Natural killer cell (primary cell): ENCODE measurements around the gene SMAD3. TPM values are rescaled to one million over a fixed set of nuclear protein-coding genes. Genes with fewer than 3 reads are reported as not detected.
A peak's percentile ranks its signal among the peaks of the same experiment; 100 is the strongest.

Experiments
- ATAC-seq, 3 donors: fragments of 150-1000 bp in 2 of 3; fragments of 200-7000 bp in 1 of 3; cut with Tn5 transposase; 1 replicate in 1 of 3; 2 replicates in 2 of 3; pipeline ENCODE4 v1.10.0; 2021; ENCODE audit warnings: mild to moderate bottlenecking in 2 of 3, moderate library complexity in 2 of 3
- DNase-seq, 2 donors: peaks; one replicate each; pipeline versions ENCODE4 v3.0.0 to v3.0.0-alpha.2; 2013 to 2021; ENCODE audit warnings: mixed read lengths in 1 of 2
- H3K27ac ChIP-seq: one replicate; pipeline ENCODE4 v1.5.1; 2013; ENCODE audit warnings: mild to moderate bottlenecking, low read length
- H3K27me3 ChIP-seq: one replicate; pipeline ENCODE4 v1.6.1; 2013; ENCODE audit warnings: low read length; ENCODE audit not compliant: control insufficient read depth, insufficient read depth
- H3K36me3 ChIP-seq: one replicate; pipeline ENCODE4 v1.6.1; 2013; ENCODE audit warnings: low read length; ENCODE audit not compliant: control insufficient read depth, insufficient read depth
- H3K4me1 ChIP-seq: one replicate; pipeline ENCODE4 v1.6.1; 2013; ENCODE audit warnings: low read length; ENCODE audit not compliant: control insufficient read depth, insufficient read depth
- H3K4me3 ChIP-seq: one replicate; pipeline ENCODE4 v1.5.1; 2013; ENCODE audit warnings: low read length
- H3K9me3 ChIP-seq: one replicate; pipeline ENCODE4 v1.6.1; 2013; ENCODE audit warnings: low read length; ENCODE audit not compliant: control insufficient read depth, insufficient read depth
- H3K27ac Mint-ChIP-seq, 2 donors: one replicate each; pipeline ENCODE4 v1.8.0; 2022; ENCODE audit warnings: mild to moderate bottlenecking in 2 of 2, mixed read lengths in 2 of 2, moderate library complexity in 1 of 2
- H3K27me3 Mint-ChIP-seq, 2 donors: one replicate each; pipeline ENCODE4 v1.8.0; 2022; ENCODE audit warnings: low read depth in 2 of 2, mixed read lengths in 2 of 2
- H3K36me3 Mint-ChIP-seq: one replicate; pipeline ENCODE4 v1.8.0; 2022; ENCODE audit warnings: mixed read lengths
- H3K4me1 Mint-ChIP-seq, 2 donors: one replicate each; pipeline ENCODE4 v1.8.0; 2022; ENCODE audit warnings: mixed read lengths in 2 of 2
- H3K4me3 Mint-ChIP-seq: one replicate; pipeline ENCODE4 v1.8.0; 2022; ENCODE audit warnings: mild to moderate bottlenecking, moderate library complexity, mixed read lengths
- H3K9me3 Mint-ChIP-seq, 2 donors: one replicate each; pipeline ENCODE4 v1.8.0; 2022; ENCODE audit warnings: mixed read lengths in 2 of 2
- WGBS: methylation state at CpG from one replicate; pipeline ENCODE4 v1.1.7; 2013; ENCODE audit warnings: missing lambda C conversion rate; ENCODE audit not compliant: insufficient coverage; 5-methylcytosine and 5-hydroxymethylcytosine counted together
- intact Hi-C: fragments of 100-400 bp; cut with micrococcal nuclease; formaldehyde crosslinking; loops from one replicate; pipeline ENCODE4 v1.14.2; 2022
- total RNA-seq, 4 donors: library from RNA; stranded (reverse); fragments of 120-200 nt in 1 of 4; gene quantifications; one replicate each; pipeline versions ENCODE4 v1.2.3 to v1.2.4, GENCODE V29; 2013 to 2022
- TF ChIP-seq, protein P1 (sequence below): fragments of 200-600 bp; IDR thresholded peaks from one replicate; pipeline ENCODE4 v1.8.0; 2022; ENCODE audit warnings: antibody characterized with exemption

SMAD3 gene
- total RNA-seq, 3 donors from 2014 or later (not counting 1 experiment from before 2014, with no cell fraction given) = 47.1 to 72.6 (median 63.0) TPM

DNA sequence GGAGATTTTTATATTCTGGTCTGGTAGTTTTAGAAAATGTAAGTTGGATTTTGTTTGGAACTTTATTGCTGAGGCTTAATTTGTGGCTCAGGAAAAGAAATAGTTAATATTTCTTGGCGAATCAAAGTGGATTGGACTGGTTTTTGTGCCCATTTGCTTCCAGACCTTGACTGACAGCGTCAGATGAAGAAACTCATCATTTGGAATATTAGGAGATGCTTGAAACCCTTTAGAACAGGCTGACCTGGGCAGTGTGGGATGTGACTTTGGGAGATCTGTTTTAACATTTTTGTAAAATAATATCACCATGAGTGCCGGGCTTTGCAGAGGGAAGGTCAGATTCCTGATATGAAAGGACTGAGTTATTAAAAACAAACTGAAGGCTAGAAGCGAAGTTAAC is 106.1 kb downstream of the SMAD3 start:
- H3K4me1 Mint-ChIP-seq = peaks cover 34 to 48% of the 10 kb centered on the region in 2 donors

DNA sequence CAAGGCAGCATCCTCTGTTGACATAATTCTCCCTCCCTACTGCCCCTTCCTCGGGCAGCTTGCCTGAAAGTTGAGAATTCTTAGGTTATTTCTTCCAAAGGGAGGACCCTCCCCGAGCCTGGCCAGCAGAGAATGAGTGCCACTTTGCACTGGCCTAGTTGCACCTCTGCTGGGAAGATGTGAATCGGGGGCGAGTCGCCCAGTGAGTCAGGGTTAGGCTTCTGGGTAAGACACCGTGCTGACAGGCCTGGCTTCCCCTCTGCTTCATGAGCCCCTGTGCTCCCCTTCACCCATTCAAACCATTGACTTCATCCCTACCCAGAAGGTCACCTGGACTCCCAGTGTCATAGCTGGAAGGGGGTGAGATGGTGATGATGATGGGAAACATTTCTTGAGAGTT is 106.8 kb downstream of the SMAD3 start:
- H3K27me3 ChIP-seq = no peaks in the 10 kb centered on the region
- no peak overlapping the region for H3K27ac ChIP-seq
- intact Hi-C loops = no loop called here
- no peaks in the 10 kb centered on the region for H3K27me3 Mint-ChIP-seq
- TF ChIP-seq, protein P1, sequence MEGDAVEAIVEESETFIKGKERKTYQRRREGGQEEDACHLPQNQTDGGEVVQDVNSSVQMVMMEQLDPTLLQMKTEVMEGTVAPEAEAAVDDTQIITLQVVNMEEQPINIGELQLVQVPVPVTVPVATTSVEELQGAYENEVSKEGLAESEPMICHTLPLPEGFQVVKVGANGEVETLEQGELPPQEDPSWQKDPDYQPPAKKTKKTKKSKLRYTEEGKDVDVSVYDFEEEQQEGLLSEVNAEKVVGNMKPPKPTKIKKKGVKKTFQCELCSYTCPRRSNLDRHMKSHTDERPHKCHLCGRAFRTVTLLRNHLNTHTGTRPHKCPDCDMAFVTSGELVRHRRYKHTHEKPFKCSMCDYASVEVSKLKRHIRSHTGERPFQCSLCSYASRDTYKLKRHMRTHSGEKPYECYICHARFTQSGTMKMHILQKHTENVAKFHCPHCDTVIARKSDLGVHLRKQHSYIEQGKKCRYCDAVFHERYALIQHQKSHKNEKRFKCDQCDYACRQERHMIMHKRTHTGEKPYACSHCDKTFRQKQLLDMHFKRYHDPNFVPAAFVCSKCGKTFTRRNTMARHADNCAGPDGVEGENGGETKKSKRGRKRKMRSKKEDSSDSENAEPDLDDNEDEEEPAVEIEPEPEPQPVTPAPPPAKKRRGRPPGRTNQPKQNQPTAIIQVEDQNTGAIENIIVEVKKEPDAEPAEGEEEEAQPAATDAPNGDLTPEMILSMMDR = no peak
- H3K36me3 Mint-ChIP-seq = peaks cover 16% of the 10 kb centered on the region
- peaks cover 34 to 46% of the 10 kb centered on the region in 2 donors for H3K4me1 Mint-ChIP-seq
- no peak overlapping the region for H3K4me3 ChIP-seq
- ATAC-seq (no peak), DNase-seq (no peak)
- H3K9me3 ChIP-seq = no peaks in the 10 kb centered on the region
- H3K27ac Mint-ChIP-seq = no peak overlapping the region
- H3K4me1 ChIP-seq = peaks cover 21% of the 10 kb centered on the region
- H3K9me3 Mint-ChIP-seq = no peaks in the 10 kb centered on the region
- H3K36me3 ChIP-seq = peaks cover 32% of the 10 kb centered on the region
- H3K4me3 Mint-ChIP-seq = no peak overlapping the region
- WGBS = 90% methylated on average over 6 of the region's 6 CpGs

More for the DNA sequence above, 106.1 kb downstream of the SMAD3 start:
- 98% methylated on average over 4 of the region's 4 CpGs for WGBS
- H3K36me3 ChIP-seq = peaks cover 39% of the 10 kb centered on the region
- no peaks in the 10 kb centered on the region for H3K9me3 ChIP-seq
- H3K27ac ChIP-seq = no peak overlapping the region
- H3K4me3 ChIP-seq = no peak overlapping the region
- peaks cover 19% of the 10 kb centered on the region for H3K4me1 ChIP-seq
- intact Hi-C loops = no loop called here
- TF ChIP-seq, protein P1 = no peak
- Mint-ChIP-seq H3K9me3 (no peaks in the 10 kb centered on the region), H3K27ac (no peak overlapping the region), H3K36me3 (peaks cover 16% of the 10 kb centered on the region), H3K4me3 (no peak overlapping the region), H3K27me3 (no peaks in the 10 kb centered on the region)
- no peak for ATAC-seq
- DNase-seq = no peak
- H3K27me3 ChIP-seq = no peaks in the 10 kb centered on the region

DNA sequence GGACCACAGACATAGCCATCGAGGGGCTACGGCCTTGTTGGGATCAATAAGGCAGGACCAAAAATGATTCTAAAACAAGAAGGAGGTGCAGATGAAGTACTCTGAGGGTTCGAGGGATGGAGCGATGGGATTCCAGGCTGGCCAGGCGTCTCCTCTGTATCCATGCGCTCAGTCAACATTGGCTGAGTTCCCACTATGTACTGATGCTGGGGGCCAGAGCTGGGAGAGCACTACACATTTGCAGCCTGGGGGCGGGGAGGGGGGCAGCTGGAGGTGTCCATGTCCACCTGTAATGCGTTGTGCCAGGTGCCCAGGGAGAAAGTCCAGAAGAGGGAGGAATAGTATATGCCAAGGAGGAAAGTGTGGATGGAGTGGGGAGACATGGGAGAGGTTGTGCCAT is 107.6 kb downstream of the SMAD3 start:
- Mint-ChIP-seq H3K9me3 (no peaks in the 10 kb centered on the region), H3K4me1 (peaks cover 34 to 46% of the 10 kb centered on the region in 2 donors), H3K4me3 (no peak overlapping the region), H3K27me3 (no peaks in the 10 kb centered on the region), H3K27ac (peak overlapping the region in 1 of 2 donors; percentile 74), H3K36me3 (peaks cover 16% of the 10 kb centered on the region)
- Histone ChIP-seq H3K27ac (no peak overlapping the region), H3K9me3 (no peaks in the 10 kb centered on the region), H3K27me3 (no peaks in the 10 kb centered on the region), H3K4me3 (no peak overlapping the region), H3K4me1 (peaks cover 21% of the 10 kb centered on the region), H3K36me3 (peaks cover 29% of the 10 kb centered on the region)
- WGBS = 86% methylated on average over 8 of the region's 8 CpGs
- intact Hi-C loops = no loop called here
- ATAC-seq (no peak), DNase-seq (no peak)
- TF ChIP-seq, protein P1 = no peak

DNA sequence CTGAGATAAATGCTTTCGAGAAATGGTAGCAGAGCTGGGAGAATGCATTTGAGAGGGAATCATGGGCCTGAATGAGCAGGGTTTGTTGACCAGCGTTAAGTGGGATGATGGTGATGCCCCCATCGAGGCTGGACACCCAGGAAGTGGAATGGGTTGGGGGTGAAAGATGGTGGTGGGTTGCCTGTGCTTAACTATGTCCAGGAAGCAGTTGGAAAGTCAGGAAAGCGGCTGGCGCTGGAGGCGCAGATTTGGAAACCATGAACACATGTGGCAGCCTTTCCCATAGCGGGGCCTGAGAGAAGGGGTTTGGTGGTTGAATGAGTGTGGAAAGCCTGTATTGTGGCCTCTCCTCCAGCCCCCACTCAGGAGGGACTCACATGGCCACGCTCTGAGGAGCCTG is 108.4 kb downstream of the SMAD3 start:
- H3K27ac ChIP-seq = no peak overlapping the region
- peaks cover 27% of the 10 kb centered on the region for H3K36me3 ChIP-seq
- Mint-ChIP-seq H3K4me3 (no peak overlapping the region), H3K9me3 (no peaks in the 10 kb centered on the region), H3K27ac (peak overlapping the region in 1 of 2 donors; percentile 74), H3K4me1 (peaks cover 30 to 46% of the 10 kb centered on the region in 2 donors), H3K36me3 (peaks cover 9% of the 10 kb centered on the region), H3K27me3 (no peaks in the 10 kb centered on the region)
- intact Hi-C loops = no loop called here
- H3K27me3 ChIP-seq = no peaks in the 10 kb centered on the region
- no peak for ATAC-seq
- WGBS = 96% methylated on average over 8 of the region's 8 CpGs
- no peak overlapping the region for H3K4me3 ChIP-seq
- no peak for DNase-seq
- peaks cover 21% of the 10 kb centered on the region for H3K4me1 ChIP-seq
- no peaks in the 10 kb centered on the region for H3K9me3 ChIP-seq
- TF ChIP-seq, protein P1 = no peak
